GM19023 (cell line): ENCODE data around the gene TUBGCP3.
"Not testable (repeated sequence)": the region's sequence is repeated elsewhere in the genome, so short reads cannot be mapped to it uniquely, and the experiment has no call there.

ENCODE experiments used
- ATAC-seq: cut with Tn5 transposase; IDR thresholded peaks from one replicate; pipeline ENCODE4 v1.9.1; 2021; ENCODE audit warnings: mild to moderate bottlenecking, moderate library complexity; ENCODE audit not compliant: unreplicated experiment

The TUBGCP3 gene, protein sequence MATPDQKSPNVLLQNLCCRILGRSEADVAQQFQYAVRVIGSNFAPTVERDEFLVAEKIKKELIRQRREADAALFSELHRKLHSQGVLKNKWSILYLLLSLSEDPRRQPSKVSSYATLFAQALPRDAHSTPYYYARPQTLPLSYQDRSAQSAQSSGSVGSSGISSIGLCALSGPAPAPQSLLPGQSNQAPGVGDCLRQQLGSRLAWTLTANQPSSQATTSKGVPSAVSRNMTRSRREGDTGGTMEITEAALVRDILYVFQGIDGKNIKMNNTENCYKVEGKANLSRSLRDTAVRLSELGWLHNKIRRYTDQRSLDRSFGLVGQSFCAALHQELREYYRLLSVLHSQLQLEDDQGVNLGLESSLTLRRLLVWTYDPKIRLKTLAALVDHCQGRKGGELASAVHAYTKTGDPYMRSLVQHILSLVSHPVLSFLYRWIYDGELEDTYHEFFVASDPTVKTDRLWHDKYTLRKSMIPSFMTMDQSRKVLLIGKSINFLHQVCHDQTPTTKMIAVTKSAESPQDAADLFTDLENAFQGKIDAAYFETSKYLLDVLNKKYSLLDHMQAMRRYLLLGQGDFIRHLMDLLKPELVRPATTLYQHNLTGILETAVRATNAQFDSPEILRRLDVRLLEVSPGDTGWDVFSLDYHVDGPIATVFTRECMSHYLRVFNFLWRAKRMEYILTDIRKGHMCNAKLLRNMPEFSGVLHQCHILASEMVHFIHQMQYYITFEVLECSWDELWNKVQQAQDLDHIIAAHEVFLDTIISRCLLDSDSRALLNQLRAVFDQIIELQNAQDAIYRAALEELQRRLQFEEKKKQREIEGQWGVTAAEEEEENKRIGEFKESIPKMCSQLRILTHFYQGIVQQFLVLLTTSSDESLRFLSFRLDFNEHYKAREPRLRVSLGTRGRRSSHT

GRCh38 chr13:112587764-112588489 is at the start of gene TUBGCP3:
TUBGCP3 (minus strand) TSS chr13:112588153; CDS start chr13:112587980, 173 bp downstream.
- ATAC-seq: peak; percentile 81

- ATAC-seq: no peak
Measured at GRCh38 chr13:112637017-112637801, 49.3 kb upstream of the TUBGCP3 start.

GRCh38 chr13:112636401-112636975 is 48.5 kb upstream of the TUBGCP3 start:
- ATAC-seq: no peak

- no peak for ATAC-seq
Measured at GRCh38 chr13:112635323-112635722, 47.4 kb upstream of the TUBGCP3 start.

GRCh38 chr13:112634102-112634501 is 46.1 kb upstream of the TUBGCP3 start:
- ATAC-seq: no peak

- ATAC-seq: not testable (repeated sequence)
Measured at GRCh38 chr13:112630226-112630625, 42.3 kb upstream of the TUBGCP3 start.

GRCh38 chr13:112629161-112629560 is 41.2 kb upstream of the TUBGCP3 start:
- ATAC-seq: no peak

DNA sequence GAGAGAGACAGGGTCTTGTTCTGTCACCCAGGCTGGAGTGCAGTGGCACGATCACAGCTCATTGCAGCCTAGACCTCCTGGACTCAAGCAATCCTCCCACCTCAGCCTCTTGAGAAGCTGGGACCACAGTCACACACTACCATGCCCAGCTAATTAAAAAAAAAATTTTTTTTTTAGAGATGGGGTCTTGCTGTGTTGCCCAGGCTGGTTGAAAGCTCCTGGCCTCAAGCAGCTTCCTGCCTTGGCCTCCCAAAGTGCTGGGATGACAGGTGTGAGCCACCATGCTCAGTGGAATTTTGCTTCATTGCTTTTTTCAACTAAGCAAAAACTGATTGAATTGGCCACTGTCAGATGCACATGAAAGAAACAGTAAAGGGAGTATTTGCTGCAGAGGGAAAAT is 39.7 kb upstream of the TUBGCP3 start:
- ATAC-seq: not testable (repeated sequence)

DNA sequence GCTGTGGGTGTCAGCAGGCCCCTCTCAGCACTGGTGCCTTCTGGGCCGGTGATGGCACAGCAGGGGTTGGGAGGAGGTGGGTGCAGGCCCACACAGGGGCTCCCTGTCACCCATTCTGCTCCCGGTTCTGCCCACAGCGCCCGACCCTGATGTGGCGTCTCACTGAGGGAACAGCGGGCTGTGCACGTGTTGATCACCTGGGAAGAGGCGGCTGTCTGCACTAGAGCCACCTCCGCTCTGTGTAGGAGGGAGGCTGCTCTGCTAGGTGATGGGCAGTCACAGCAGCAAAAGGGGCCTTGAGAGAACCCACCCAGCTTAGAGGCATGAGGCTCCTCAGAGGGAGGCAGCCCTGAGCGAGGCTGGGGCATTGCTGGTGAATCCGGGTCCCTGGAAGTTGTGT is 39.2 kb upstream of the TUBGCP3 start:
- ATAC-seq: no peak

DNA sequence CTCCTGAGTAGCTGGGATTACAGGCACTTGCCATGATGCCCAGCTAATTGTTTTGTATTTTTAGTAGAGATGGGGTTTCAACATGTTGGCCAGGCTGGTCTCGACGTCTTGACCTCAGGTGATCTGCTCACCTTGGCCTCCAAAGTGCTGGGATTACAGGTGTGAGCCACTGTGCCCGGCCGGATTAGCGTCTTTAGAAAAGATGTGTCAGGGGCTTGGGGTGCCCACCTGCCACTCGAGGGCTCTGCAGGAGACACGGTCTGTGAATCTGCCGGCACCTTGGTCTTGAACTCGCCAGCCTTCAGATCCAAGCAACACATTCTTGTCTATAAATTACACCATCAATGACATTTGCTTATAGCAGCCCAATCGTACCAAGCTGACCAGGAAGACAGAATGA is 38.8 kb upstream of the TUBGCP3 start:
- no peak for ATAC-seq

- ATAC-seq: no peak
Measured at GRCh38 chr13:112626124-112626523, 38.2 kb upstream of the TUBGCP3 start.

- ATAC-seq: no peak
Measured at GRCh38 chr13:112625698-112626097, 37.7 kb upstream of the TUBGCP3 start.

DNA sequence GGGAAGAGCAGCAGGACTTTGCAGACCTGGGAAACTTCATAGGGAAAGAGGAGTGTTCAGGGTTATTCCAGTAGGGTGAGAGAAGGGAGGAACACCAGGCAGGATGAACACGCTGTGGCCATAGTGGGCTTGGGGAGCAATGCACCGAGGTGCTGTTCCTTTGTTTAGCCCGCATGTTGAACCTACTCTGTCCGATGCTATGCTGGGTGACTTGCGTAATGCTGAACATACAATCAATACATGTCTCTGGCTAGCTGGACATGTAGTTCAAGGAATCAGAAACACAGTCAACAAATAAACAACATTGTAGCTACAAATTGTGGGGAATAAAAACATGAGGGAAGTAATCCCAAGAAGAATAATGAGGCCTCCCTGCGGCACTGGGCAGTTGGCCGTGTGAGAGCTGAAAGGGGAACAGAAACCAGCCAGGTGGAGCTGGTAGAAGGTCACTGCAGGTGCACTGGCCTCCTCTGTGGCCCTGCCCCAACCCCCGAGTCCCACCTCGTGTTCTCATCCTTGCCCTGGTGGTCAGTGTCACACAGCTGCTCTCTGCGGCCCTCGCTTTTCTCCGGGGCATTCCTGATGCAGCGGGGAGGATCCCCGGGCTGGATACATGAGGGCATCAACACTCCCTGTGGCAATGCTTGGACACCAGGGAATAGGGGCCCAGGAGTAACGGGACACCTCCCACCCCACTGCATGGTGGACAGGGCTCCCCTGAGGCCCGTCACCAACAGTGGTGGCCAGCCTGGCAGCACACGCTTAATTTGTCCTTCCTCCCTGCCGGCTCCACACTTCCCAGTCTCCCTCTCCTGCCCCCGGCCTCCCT is 36.9 kb upstream of the TUBGCP3 start:
- ATAC-seq: no peak

- ATAC-seq: no peak
Measured at GRCh38 chr13:112624040-112624439, 36.1 kb upstream of the TUBGCP3 start.

- ATAC-seq: no peak
Measured at GRCh38 chr13:112623051-112623711, 35.2 kb upstream of the TUBGCP3 start.

DNA sequence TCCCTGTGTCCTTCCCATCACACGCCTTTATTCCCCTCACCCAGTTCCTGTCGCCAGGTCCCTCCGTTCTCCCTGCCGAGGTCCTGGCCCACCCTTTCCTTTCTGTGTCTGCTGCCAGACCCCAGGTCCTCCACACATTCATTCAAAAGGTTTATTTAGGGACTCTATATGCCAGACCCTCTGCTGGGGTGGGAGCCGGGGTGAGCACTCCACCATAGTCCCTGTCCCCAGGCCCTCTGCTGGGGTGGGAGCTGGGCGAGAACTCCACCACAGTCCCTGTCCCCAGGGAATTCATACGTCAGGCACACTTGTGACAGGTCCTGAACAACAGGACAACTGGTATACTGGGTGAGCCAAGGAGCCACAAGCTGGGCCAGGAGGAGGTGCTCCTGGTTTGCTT is 34.4 kb upstream of the TUBGCP3 start:
- no peak for ATAC-seq

- no peak for ATAC-seq
Measured at GRCh38 chr13:112619730-112620631, 32.0 kb upstream of the TUBGCP3 start.

DNA sequence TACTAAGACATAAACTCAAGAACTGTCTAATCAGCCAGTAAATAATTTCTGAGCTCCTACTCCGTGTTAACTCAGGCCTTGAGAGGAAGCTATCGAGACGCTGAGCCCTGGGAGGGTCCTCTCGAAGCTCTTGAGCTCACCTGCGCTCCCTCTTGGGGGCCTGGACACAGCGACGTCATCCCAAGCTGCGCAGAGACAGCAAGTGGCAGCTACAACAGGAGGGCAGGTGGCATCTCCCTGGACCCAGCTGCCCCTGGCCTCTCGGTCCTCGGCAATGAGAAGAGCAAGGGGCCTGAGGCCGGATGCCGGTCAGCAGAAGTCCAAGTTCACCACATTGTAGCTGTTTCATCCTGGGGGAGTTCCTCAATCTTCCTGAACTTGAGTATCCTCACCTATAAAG is 30.5 kb upstream of the TUBGCP3 start:
- no peak for ATAC-seq
